ENCODE results near the gene STN1. TPM values are rescaled to one million over a fixed set of nuclear protein-coding genes. Genes with fewer than 3 reads are reported as not detected.

STN1 gene
- total RNA-seq, 3 donors from 2014 or later, result 23.8 to 31.2 (median 25.2) TPM

- intact Hi-C loops (cut with DNase I; ENCODE audit: low total_unique reads), result no loop called here
- DNase-seq (ENCODE audit: low spot score in 2 of 2), result no peak
These were observed 58.6 kb downstream of the STN1 start for GRCh38 chr10:103859161-103860086.

DNA sequence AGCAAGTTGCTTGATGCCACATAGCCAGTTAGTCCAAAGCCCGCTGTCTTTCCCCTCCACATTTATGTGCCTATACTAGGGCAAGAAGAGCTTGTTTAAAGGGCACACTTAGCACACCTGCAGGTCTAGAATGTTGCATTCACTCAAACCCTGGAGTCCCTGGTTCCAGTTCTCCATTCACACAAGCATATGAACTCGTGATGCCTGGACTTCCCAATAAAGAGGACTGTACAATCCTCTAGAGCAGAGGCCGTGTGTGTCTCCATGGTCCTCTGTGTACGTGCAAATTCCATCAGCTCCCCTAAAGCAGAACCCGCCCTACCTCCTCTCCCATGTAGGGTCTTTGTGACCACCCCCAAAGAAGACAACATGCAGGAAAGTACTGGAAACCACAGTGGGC, 59.6 kb downstream of the STN1 start:
- peaks cover 0 to 11% of the 10 kb centered on the region in 2 donors for H3K4me1 ChIP-seq
- intact Hi-C loops (cut with DNase I; ENCODE audit: low total_unique reads), result no loop called here
- H3K27ac ChIP-seq, result no peak overlapping the region
- H3K27me3 ChIP-seq, result no peaks in the 10 kb centered on the region
- no peak overlapping the region for H3K4me3 ChIP-seq
- H3K36me3 ChIP-seq, result no peaks in the 10 kb centered on the region
- TF ChIP-seq POLR2A (IDR thresholded peaks at IDR 0.05) (no peak), POLR2AphosphoS5 (IDR thresholded peaks at IDR 0.05) (no peak)
- TF ChIP-seq, protein P1, sequence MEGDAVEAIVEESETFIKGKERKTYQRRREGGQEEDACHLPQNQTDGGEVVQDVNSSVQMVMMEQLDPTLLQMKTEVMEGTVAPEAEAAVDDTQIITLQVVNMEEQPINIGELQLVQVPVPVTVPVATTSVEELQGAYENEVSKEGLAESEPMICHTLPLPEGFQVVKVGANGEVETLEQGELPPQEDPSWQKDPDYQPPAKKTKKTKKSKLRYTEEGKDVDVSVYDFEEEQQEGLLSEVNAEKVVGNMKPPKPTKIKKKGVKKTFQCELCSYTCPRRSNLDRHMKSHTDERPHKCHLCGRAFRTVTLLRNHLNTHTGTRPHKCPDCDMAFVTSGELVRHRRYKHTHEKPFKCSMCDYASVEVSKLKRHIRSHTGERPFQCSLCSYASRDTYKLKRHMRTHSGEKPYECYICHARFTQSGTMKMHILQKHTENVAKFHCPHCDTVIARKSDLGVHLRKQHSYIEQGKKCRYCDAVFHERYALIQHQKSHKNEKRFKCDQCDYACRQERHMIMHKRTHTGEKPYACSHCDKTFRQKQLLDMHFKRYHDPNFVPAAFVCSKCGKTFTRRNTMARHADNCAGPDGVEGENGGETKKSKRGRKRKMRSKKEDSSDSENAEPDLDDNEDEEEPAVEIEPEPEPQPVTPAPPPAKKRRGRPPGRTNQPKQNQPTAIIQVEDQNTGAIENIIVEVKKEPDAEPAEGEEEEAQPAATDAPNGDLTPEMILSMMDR (IDR thresholded peaks at IDR 0.05), result no peak
- DNase-seq (ENCODE audit: low spot score in 2 of 2), result no peak
- H3K9me3 ChIP-seq, result no peaks in the 10 kb centered on the region

More at GRCh38 chr10:103859161-103860086, 58.6 kb downstream of the STN1 start:
- no peaks in the 10 kb centered on the region for H3K9me3 ChIP-seq
- no peak overlapping the region for H3K27ac ChIP-seq
- H3K27me3 ChIP-seq, result no peaks in the 10 kb centered on the region
- peaks cover 0 to under 1% of the 10 kb centered on the region in 2 donors for H3K4me1 ChIP-seq
- H3K36me3 ChIP-seq, result no peaks in the 10 kb centered on the region
- TF ChIP-seq POLR2AphosphoS5 (IDR thresholded peaks at IDR 0.05) (no peak), POLR2A (IDR thresholded peaks at IDR 0.05) (no peak)
- TF ChIP-seq, protein P1 (IDR thresholded peaks at IDR 0.05), result peak; percentile 37 to 79 (median 75)
- no peak overlapping the region for H3K4me3 ChIP-seq

DNA sequence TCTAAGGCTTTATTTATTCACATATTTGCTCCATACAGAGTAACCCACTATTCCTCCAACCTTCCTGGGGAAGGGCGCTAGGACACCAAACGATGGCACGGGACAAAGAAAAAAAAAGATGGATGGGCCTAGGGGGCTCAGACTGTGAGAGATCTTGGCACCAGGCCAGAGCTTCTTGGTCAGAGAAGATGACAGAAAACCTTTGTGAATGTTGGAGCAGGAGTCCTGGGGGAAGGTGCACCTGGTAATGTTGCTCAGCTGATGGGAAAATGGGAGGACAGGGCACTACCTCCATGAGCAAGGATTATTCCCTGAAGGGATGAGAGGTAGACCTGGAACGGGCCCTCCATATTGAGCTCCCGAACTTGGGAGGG, 61.2 kb downstream of the STN1 start:
- Histone ChIP-seq H3K4me3 (no peak overlapping the region), H3K36me3 (no peaks in the 10 kb centered on the region), H3K4me1 (peaks cover 4 to 16% of the 10 kb centered on the region in 2 donors), H3K9me3 (no peaks in the 10 kb centered on the region), H3K27ac (no peak overlapping the region), H3K27me3 (no peaks in the 10 kb centered on the region)
- TF ChIP-seq POLR2AphosphoS5 (IDR thresholded peaks at IDR 0.05) (no peak), POLR2A (IDR thresholded peaks at IDR 0.05) (no peak)
- TF ChIP-seq, protein P1 (IDR thresholded peaks at IDR 0.05), result no peak
- DNase-seq (ENCODE audit: low spot score in 2 of 2), result no peak
- intact Hi-C loops (cut with DNase I; ENCODE audit: low total_unique reads), result loop anchor here (2.0 kb wide), 1 partner anchor 140 kb away; no protein-coding TSS in a partner anchor

DNA sequence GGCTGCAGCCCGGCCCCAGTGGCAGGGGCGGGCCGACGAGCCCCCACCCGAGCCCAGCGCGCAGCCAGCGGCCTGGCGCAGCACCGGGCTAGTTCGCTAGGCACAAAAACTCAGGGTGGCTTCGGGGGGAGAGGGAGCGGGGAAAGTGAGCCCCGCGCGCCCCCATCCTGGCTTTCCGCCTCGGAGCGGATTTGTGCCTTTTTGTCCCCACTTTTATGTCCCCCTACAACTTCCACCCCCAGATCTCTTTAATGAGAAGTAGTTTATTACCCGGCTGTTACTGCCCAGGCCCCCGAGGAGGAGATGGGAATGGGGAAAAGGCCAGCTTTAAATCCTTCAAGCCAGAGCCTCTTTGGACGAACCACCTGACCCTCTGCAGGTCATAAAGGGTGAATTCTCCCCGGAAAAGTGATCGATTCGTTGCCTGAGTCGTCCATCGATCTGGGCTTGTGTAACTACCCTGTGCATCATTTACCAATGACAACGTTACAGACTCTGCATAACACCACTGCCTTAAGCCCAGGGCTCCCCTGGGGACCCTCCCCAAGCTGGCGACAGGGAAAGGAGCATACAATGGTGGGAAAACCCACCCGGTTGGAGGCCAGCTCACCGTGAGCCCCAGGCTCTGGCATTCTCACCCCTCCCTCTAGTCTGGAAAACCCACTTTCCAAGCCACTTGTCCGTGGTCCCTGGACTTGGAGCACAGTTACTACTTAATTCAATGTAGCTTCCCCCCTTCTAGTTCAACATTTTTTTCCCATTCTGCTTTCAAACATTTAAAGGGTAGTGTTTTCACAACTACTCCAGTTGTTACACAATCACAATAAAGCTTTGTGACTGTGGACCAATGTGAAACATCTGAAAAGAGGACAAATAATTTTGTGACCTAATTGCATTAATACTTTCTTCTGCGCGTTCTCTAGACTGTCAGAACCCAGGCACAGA, 61.9 kb downstream of the STN1 start:
- intact Hi-C loops (cut with DNase I; ENCODE audit: low total_unique reads), result loop anchor here (2.0 kb wide), 1 partner anchor 139 kb away; no protein-coding TSS in a partner anchor
- H3K9me3 ChIP-seq, result no peaks in the 10 kb centered on the region
- H3K27me3 ChIP-seq, result no peaks in the 10 kb centered on the region
- TF ChIP-seq POLR2A (IDR thresholded peaks at IDR 0.05) (no peak), POLR2AphosphoS5 (IDR thresholded peaks at IDR 0.05) (no peak)
- TF ChIP-seq, protein P1 (IDR thresholded peaks at IDR 0.05), result no peak
- H3K4me3 ChIP-seq, result peak overlapping the region; percentile 60 to 79 (median 73)
- H3K27ac ChIP-seq, result peak overlapping the region; percentile 77 to 84
- H3K36me3 ChIP-seq, result no peaks in the 10 kb centered on the region
- H3K4me1 ChIP-seq, result peaks cover 4 to 17% of the 10 kb centered on the region in 2 donors
- no peak for DNase-seq (ENCODE audit: low spot score in 2 of 2)
